Activated CD4-positive, alpha-beta T cell treated with anti-CD3 and anti-CD28 coated beads, Interleukin-2, amount 10 ng/mL, durations not matched to agents 24 days and 14 days (primary cell): Measurements from ENCODE around the gene FAM168A. TPM values are rescaled to one million over a fixed set of nuclear protein-coding genes. Genes with fewer than 3 reads are reported as not detected.

Experiments used
- DNase-seq: peaks from one replicate; pipeline ENCODE4 v3.0.0; 2022
- H3K27ac Mint-ChIP-seq: one replicate; pipeline ENCODE4 v1.8.0; 2022; ENCODE audit warnings: mild to moderate bottlenecking, mixed read lengths
- H3K27me3 Mint-ChIP-seq: one replicate; pipeline ENCODE4 v1.8.0; 2022; ENCODE audit warnings: mixed read lengths
- H3K36me3 Mint-ChIP-seq: one replicate; pipeline ENCODE4 v1.8.0; 2022; ENCODE audit warnings: low read depth, mild to moderate bottlenecking, mixed read lengths
- H3K4me1 Mint-ChIP-seq: one replicate; pipeline ENCODE4 v1.8.0; 2021; ENCODE audit warnings: mixed read lengths
- H3K4me3 Mint-ChIP-seq: one replicate; pipeline ENCODE4 v1.8.0; 2022; ENCODE audit warnings: mild to moderate bottlenecking, moderate library complexity, mixed read lengths
- H3K9me3 Mint-ChIP-seq: one replicate; pipeline ENCODE4 v1.8.0; 2021; ENCODE audit warnings: mixed read lengths
- intact Hi-C: fragments of 100-400 bp; cut with micrococcal nuclease; formaldehyde crosslinking; loops from one replicate; pipeline ENCODE4 v1.15.1; 2023
- total RNA-seq: library from RNA; stranded (reverse); gene quantifications from 2 replicates; pipeline ENCODE4 v1.2.3, GENCODE V29; 2022

Gene FAM168A
- total RNA-seq, 1 donor from 2014 or later, result 19.8 TPM

- Mint-ChIP-seq H3K4me1 (peaks cover 2% of the 10 kb centered on the region), H3K27me3 (no peaks in the 10 kb centered on the region)
Measured at GRCh38 chr11:73360743-73361369, 237.1 kb downstream of the FAM168A start.

GRCh38 chr11:73359930-73360742, 237.8 kb downstream of the FAM168A start:
- Mint-ChIP-seq H3K27me3 (no peaks in the 10 kb centered on the region), H3K4me1 (no peaks in the 10 kb centered on the region), H3K4me3 (no peak overlapping the region), H3K36me3 (no peaks in the 10 kb centered on the region), H3K9me3 (no peaks in the 10 kb centered on the region), H3K27ac (no peak overlapping the region)
- intact Hi-C loops, result no loop called here
- DNase-seq, result peak; percentile 76

More at GRCh38 chr11:73360743-73361369, 237.1 kb downstream of the FAM168A start:
- Mint-ChIP-seq H3K27ac (no peak overlapping the region), H3K36me3 (no peaks in the 10 kb centered on the region), H3K9me3 (no peaks in the 10 kb centered on the region), H3K4me3 (no peak overlapping the region)
- no peak for DNase-seq
- intact Hi-C loops, result no loop called here

- no peak for DNase-seq
- H3K4me1 Mint-ChIP-seq, result no peaks in the 10 kb centered on the region
- H3K9me3 Mint-ChIP-seq, result no peaks in the 10 kb centered on the region
- H3K4me3 Mint-ChIP-seq, result no peak overlapping the region
- no peak overlapping the region for H3K27ac Mint-ChIP-seq
- intact Hi-C loops, result no loop called here
- no peaks in the 10 kb centered on the region for H3K27me3 Mint-ChIP-seq
- H3K36me3 Mint-ChIP-seq, result no peaks in the 10 kb centered on the region
Measured at GRCh38 chr11:73359341-73359740, 238.6 kb downstream of the FAM168A start.

- DNase-seq, result no peak
- intact Hi-C loops, result no loop called here
- Mint-ChIP-seq H3K27me3 (no peaks in the 10 kb centered on the region), H3K9me3 (no peaks in the 10 kb centered on the region), H3K4me1 (peaks cover 5% of the 10 kb centered on the region), H3K27ac (no peak overlapping the region), H3K36me3 (no peaks in the 10 kb centered on the region), H3K4me3 (no peak overlapping the region)
Measured at GRCh38 chr11:73358071-73358470, 239.8 kb downstream of the FAM168A start.

- intact Hi-C loops, result no loop called here
- H3K9me3 Mint-ChIP-seq, result no peaks in the 10 kb centered on the region
Measured at GRCh38 chr11:73356979-73357860, 240.7 kb downstream of the FAM168A start.

GRCh38 chr11:73355109-73355508, 242.8 kb downstream of the FAM168A start:
- no peaks in the 10 kb centered on the region for H3K9me3 Mint-ChIP-seq
- no peak for DNase-seq
- H3K27me3 Mint-ChIP-seq, result no peaks in the 10 kb centered on the region
- H3K4me3 Mint-ChIP-seq, result no peak overlapping the region
- intact Hi-C loops, result no loop called here
- H3K4me1 Mint-ChIP-seq, result peaks cover 8% of the 10 kb centered on the region
- H3K27ac Mint-ChIP-seq, result no peak overlapping the region
- no peaks in the 10 kb centered on the region for H3K36me3 Mint-ChIP-seq

More at GRCh38 chr11:73356979-73357860, 240.7 kb downstream of the FAM168A start:
- DNase-seq, result no peak
- H3K36me3 Mint-ChIP-seq, result no peaks in the 10 kb centered on the region
- H3K4me1 Mint-ChIP-seq, result peaks cover 5% of the 10 kb centered on the region
- no peak overlapping the region for H3K4me3 Mint-ChIP-seq
- no peaks in the 10 kb centered on the region for H3K27me3 Mint-ChIP-seq
- H3K27ac Mint-ChIP-seq, result no peak overlapping the region

GRCh38 chr11:73353422-73353821, 244.5 kb downstream of the FAM168A start:
- Mint-ChIP-seq H3K4me3 (no peak overlapping the region), H3K9me3 (no peaks in the 10 kb centered on the region), H3K4me1 (peaks cover 9% of the 10 kb centered on the region), H3K27ac (no peak overlapping the region), H3K27me3 (peaks cover 2% of the 10 kb centered on the region), H3K36me3 (no peaks in the 10 kb centered on the region)
- intact Hi-C loops, result no loop called here
- no peak for DNase-seq

GRCh38 chr11:73350908-73351636, 246.8 kb downstream of the FAM168A start:
- peak; percentile 89 for DNase-seq
- H3K9me3 Mint-ChIP-seq, result no peaks in the 10 kb centered on the region
- intact Hi-C loops, result loop anchor here (1.0 kb wide), 3 partner anchors 25 to 309 kb away; partner anchors contain the start of gene RELT
- peaks cover 9% of the 10 kb centered on the region for H3K4me1 Mint-ChIP-seq
- peak overlapping the region; percentile 27 for H3K27ac Mint-ChIP-seq
- peaks cover 12% of the 10 kb centered on the region for H3K27me3 Mint-ChIP-seq
- no peak overlapping the region for H3K4me3 Mint-ChIP-seq
- H3K36me3 Mint-ChIP-seq, result no peaks in the 10 kb centered on the region

Other genes starting within 250 kb of the FAM168A start
- gene RELT, start 221.7 kb downstream of the FAM168A start, total RNA-seq, result 35.0 and 38.5 TPM in 2 replicates
- 1.0 and 1.5 TPM in 2 replicates for gene PLEKHB1, start 48.5 kb upstream of the FAM168A start, total RNA-seq
- 74.3 and 79.5 TPM in 2 replicates for gene RAB6A, start 163.0 kb upstream of the FAM168A start, total RNA-seq
- 67.2 and 69.0 TPM in 2 replicates for gene MRPL48, start 189.8 kb upstream of the FAM168A start, total RNA-seq